Gastroesophageal sphincter (tissue), 3 donors: ENCODE data around the gene HTR3B.

Source experiments
- CTCF ChIP-seq, 4 experiments: fragments of 200-600 bp in 2 of 4; fragments of 450-650 bp in 2 of 4; sonication (generic) in 1 of 4; IDR thresholded peaks; one replicate each; pipeline ENCODE4 v1.5.1; 2017 to 2019; ENCODE audit warnings: antibody characterized with exemption in 4 of 4, mild to moderate bottlenecking in 2 of 4, moderate library complexity in 2 of 4
- EP300 ChIP-seq: sonication (generic); formaldehyde crosslinking; IDR thresholded peaks from one replicate; pipeline ENCODE4 v1.6.1; 2017; ENCODE audit warnings: antibody characterized with exemption, mild to moderate bottlenecking
- POLR2AphosphoS5 ChIP-seq: sonication (generic); formaldehyde crosslinking; IDR thresholded peaks from one replicate; pipeline ENCODE4 v1.6.1; 2017; ENCODE audit warnings: antibody characterized with exemption

GRCh38 chr11:113876798-113877669, 27.6 kb upstream of the HTR3B start:
- TF ChIP-seq EP300 (no peak), POLR2AphosphoS5 (no peak), CTCF (IDR thresholded peaks at IDR 0.05) (no peak)
